Measurements from ENCODE around the gene NEU4. TPM values are rescaled to one million over a fixed set of nuclear protein-coding genes. Genes with fewer than 3 reads are reported as not detected.

The NEU4 gene
- total and polyA plus RNA-seq, 9 of the 15 experiments (the other 6 are each of a cell fraction or from before 2014, with no cell fraction given) = 0.01 to 0.40 TPM; not detected in 7

- TF ChIP-seq MGA (IDR thresholded peaks at IDR 0.05) (peak; percentile 53; the same call in 1 of the 2 replicates), SNIP1 (IDR thresholded peaks at IDR 0.05; ENCODE audit: low read depth) (no peak)
- TF ChIP-seq, protein P1, sequence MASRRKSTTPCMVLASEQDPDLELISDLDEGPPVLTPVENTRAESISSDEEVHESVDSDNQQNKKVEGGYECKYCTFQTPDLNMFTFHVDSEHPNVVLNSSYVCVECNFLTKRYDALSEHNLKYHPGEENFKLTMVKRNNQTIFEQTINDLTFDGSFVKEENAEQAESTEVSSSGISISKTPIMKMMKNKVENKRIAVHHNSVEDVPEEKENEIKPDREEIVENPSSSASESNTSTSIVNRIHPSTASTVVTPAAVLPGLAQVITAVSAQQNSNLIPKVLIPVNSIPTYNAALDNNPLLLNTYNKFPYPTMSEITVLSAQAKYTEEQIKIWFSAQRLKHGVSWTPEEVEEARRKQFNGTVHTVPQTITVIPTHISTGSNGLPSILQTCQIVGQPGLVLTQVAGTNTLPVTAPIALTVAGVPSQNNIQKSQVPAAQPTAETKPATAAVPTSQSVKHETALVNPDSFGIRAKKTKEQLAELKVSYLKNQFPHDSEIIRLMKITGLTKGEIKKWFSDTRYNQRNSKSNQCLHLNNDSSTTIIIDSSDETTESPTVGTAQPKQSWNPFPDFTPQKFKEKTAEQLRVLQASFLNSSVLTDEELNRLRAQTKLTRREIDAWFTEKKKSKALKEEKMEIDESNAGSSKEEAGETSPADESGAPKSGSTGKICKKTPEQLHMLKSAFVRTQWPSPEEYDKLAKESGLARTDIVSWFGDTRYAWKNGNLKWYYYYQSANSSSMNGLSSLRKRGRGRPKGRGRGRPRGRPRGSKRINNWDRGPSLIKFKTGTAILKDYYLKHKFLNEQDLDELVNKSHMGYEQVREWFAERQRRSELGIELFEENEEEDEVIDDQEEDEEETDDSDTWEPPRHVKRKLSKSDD (conservative IDR thresholded peaks at IDR 0.05; ENCODE audit: low read length) = no peak
Observed at GRCh38 chr2:241798081-241798630, 10.8 kb upstream of the NEU4 start (continued).

Measured in K562 (cell line).